Measurements from ENCODE around the gene MEGF6.

The MEGF6 gene

GRCh38 chr1:3518256-3518655 is 93.1 kb downstream of the MEGF6 start:
- no peak overlapping the region for H3K27ac ChIP-seq
- TF ChIP-seq CTCF (IDR thresholded peaks at IDR 0.05) (peak; percentile 74), ZFX (IDR thresholded peaks at IDR 0.05; ENCODE audit: borderline replicate concordance) (no peak)

- TF ChIP-seq CTCF (IDR thresholded peaks at IDR 0.05) = no peak
- TF ChIP-seq ZFX (IDR thresholded peaks at IDR 0.05; ENCODE audit: borderline replicate concordance) = no peak
- no peak overlapping the region for H3K27ac ChIP-seq
Measured at GRCh38 chr1:3516911-3517675, 94.2 kb downstream of the MEGF6 start.

GRCh38 chr1:3516481-3516869 is 94.8 kb downstream of the MEGF6 start:
- no peak overlapping the region for H3K27ac ChIP-seq
- no peak for TF ChIP-seq ZFX (IDR thresholded peaks at IDR 0.05; ENCODE audit: borderline replicate concordance)
- TF ChIP-seq CTCF (IDR thresholded peaks at IDR 0.05) = no peak

GRCh38 chr1:3515774-3516480 is 95.4 kb downstream of the MEGF6 start:
- TF ChIP-seq CTCF (IDR thresholded peaks at IDR 0.05) (no peak), ZFX (IDR thresholded peaks at IDR 0.05; ENCODE audit: borderline replicate concordance) (no peak)
- no peak overlapping the region for H3K27ac ChIP-seq

GRCh38 chr1:3515272-3515671 is 96.0 kb downstream of the MEGF6 start:
- TF ChIP-seq CTCF (IDR thresholded peaks at IDR 0.05) (no peak), ZFX (IDR thresholded peaks at IDR 0.05; ENCODE audit: borderline replicate concordance) (no peak)
- no peak overlapping the region for H3K27ac ChIP-seq

- TF ChIP-seq CTCF (IDR thresholded peaks at IDR 0.05) = no peak
- no peak for TF ChIP-seq ZFX (IDR thresholded peaks at IDR 0.05; ENCODE audit: borderline replicate concordance)
- H3K27ac ChIP-seq = no peak overlapping the region
Measured at GRCh38 chr1:3514404-3514803, 96.9 kb downstream of the MEGF6 start.

- no peak for TF ChIP-seq CTCF (IDR thresholded peaks at IDR 0.05)
- TF ChIP-seq ZFX (IDR thresholded peaks at IDR 0.05; ENCODE audit: borderline replicate concordance) = no peak
- H3K27ac ChIP-seq = no peak overlapping the region
Measured at GRCh38 chr1:3511856-3512255, 99.5 kb downstream of the MEGF6 start.
